Measurements from ENCODE around the gene RPS6KB2. TPM values are rescaled to one million over a fixed set of nuclear protein-coding genes. Genes with fewer than 3 reads are reported as not detected.
A peak's percentile ranks its signal among the peaks of the same experiment; 100 is the strongest.

The RPS6KB2 gene
- total and polyA plus RNA-seq, 2 of the 4 experiments (the other 2 are of a cell fraction): 50.7 to 58.4 TPM

DNA sequence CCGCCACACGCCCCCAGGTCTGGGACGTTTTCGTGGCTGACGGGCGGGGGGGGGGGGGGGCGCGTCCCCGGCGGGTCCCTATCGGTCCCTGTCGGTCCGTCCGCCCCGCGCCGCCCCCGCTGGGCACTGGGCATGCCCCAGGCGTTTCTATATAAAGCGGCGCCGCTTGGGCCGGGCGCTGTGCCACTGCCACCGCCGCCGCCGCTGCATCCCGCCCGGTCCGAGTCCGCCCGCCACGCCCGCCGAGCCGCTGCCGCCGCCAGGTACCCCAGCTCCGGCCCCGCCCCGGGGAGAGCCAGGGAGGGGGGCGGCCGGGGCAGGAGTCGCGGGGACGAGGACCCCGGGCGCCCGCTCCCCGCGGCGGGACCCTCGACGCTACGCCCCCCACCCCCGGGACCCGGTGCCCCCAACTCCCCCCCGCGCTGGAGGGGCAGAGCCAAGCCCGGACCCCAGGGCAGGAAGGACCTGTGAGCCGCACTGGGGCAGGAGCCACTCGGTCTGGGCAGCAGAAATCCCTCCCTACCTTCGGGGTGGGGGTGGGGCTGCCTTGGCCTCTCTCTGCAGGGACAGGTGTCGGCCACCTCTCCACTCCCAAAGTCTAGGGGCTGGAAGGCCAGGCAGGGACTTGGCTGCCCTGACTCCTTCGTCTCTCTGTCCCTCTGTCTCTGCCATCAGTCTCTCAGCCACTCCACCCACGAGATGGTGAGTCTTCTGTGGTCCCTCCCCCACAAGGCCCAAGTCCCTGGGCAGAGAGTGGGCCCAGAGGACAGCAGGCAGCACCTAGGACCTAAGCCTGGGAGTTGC, 12.6 kb upstream of the RPS6KB2 start, which contains the start of gene CARNS1:
Gene CARNS1 (plus strand): TSS at position 178 of the 804 bp plus-strand sequence. CDS start 522 bp downstream, at position 700.
- no peak for TF ChIP-seq SMC3 (IDR thresholded peaks at IDR 0.05; ENCODE audit: low read depth, low read length)
- TF ChIP-seq NFE2L2 (IDR thresholded peaks at IDR 0.05; ENCODE audit: low read depth, low read length): no peak
- TF ChIP-seq, protein P1, sequence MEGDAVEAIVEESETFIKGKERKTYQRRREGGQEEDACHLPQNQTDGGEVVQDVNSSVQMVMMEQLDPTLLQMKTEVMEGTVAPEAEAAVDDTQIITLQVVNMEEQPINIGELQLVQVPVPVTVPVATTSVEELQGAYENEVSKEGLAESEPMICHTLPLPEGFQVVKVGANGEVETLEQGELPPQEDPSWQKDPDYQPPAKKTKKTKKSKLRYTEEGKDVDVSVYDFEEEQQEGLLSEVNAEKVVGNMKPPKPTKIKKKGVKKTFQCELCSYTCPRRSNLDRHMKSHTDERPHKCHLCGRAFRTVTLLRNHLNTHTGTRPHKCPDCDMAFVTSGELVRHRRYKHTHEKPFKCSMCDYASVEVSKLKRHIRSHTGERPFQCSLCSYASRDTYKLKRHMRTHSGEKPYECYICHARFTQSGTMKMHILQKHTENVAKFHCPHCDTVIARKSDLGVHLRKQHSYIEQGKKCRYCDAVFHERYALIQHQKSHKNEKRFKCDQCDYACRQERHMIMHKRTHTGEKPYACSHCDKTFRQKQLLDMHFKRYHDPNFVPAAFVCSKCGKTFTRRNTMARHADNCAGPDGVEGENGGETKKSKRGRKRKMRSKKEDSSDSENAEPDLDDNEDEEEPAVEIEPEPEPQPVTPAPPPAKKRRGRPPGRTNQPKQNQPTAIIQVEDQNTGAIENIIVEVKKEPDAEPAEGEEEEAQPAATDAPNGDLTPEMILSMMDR (conservative IDR thresholded peaks at IDR 0.05; ENCODE audit: low read depth, low read length): no peak
- no peak for TF ChIP-seq MAFK (IDR thresholded peaks at IDR 0.05; ENCODE audit: low read depth, low read length)
- TF ChIP-seq BHLHE40 (IDR thresholded peaks at IDR 0.05; ENCODE audit: low read depth, low read length): no peak
- no peak for TF ChIP-seq MAZ (IDR thresholded peaks at IDR 0.05; ENCODE audit: borderline replicate concordance, low read depth, low read length)
- H3K56ac ChIP-seq (ENCODE audit: extremely low read depth, insufficient read depth, low read length): no peak within 1 kb of the TSS
- H3K23ac ChIP-seq (ENCODE audit: low read depth, low read length): no peak within 1 kb of the TSS
- H3K4ac ChIP-seq (ENCODE audit: low read depth, low read length): no peak within 1 kb of the TSS
- H3K36me3 ChIP-seq (ENCODE audit: control insufficient read depth, insufficient read depth, low read length): no peaks in the 10 kb centered on the region
- dilution Hi-C loops (cut with HindIII; ENCODE audit: low sequenced_read_pairs, unreplicated experiment): no loop called here
- POLR2A ChIA-PET (ENCODE audit: unreplicated experiment): no interaction called here
- intact Hi-C loops (cut with micrococcal nuclease): no loop called here
- H3K9me3 ChIP-seq (ENCODE audit: control insufficient read depth, insufficient read depth, low read length): no peaks in the 10 kb centered on the region
- WGBS, 2 experiments (ENCODE audit: extremely low coverage in 2 of 2, insufficient read length in 1 of 2): 2% methylated on average over 11 of the region's 67 CpGs; no CpG with 5 or more reads in 1 of the 2 experiments
- H4K91ac ChIP-seq (ENCODE audit: insufficient read depth, low read depth, low read length): no peak within 1 kb of the TSS
- no peak within 1 kb of the TSS for H3K27ac ChIP-seq (ENCODE audit: insufficient read depth, low read length)
- BruUV-seq (replicated peaks): no TSS peak
- no peak within 1 kb of the TSS for H2BK15ac ChIP-seq (ENCODE audit: low read depth, low read length)
- no peak within 1 kb of the TSS for H3K18ac ChIP-seq (ENCODE audit: low read depth, low read length)
- no peak within 1 kb of the TSS for H2BK5ac ChIP-seq (ENCODE audit: low read depth, low read length, poor library complexity, severe bottlenecking)
- H2BK120ac ChIP-seq (ENCODE audit: low read depth, low read length): no peak within 1 kb of the TSS
- no peak within 1 kb of the TSS for H3K9ac ChIP-seq (ENCODE audit: low read depth, low read length)
- no peaks in the 10 kb centered on the region for H4K20me1 ChIP-seq (ENCODE audit: insufficient read depth, low read length)
- DNase-seq (no peak), ATAC-seq (ENCODE audit: low read depth) (peak; percentile 12; the same call in 1 of the 2 replicates)
- H2AFZ ChIP-seq (replicated peaks; ENCODE audit: low read length, poor library complexity): peak within 1 kb of the TSS; percentile 72
- no peak within 1 kb of the TSS for H2AK5ac ChIP-seq (ENCODE audit: low read depth, low read length)
- no peak within 1 kb of the TSS for H4K8ac ChIP-seq (ENCODE audit: low read depth in 2 of 2, low read length in 2 of 2)
- in situ Hi-C loops (cut with MboI; ENCODE audit: low sequenced_read_pairs): no loop called here
- no peak within 1 kb of the TSS for H3K4me3 ChIP-seq (ENCODE audit: insufficient read depth, low read depth, low read length)
- peaks cover 5% of the 10 kb centered on the region; the same call in 1 of the 2 replicates for H3K4me1 ChIP-seq (ENCODE audit: control insufficient read depth, insufficient read depth, low read length)
- peaks cover 29% of the 10 kb centered on the region for H3K27me3 ChIP-seq (ENCODE audit: control insufficient read depth, insufficient read depth, low read length)
- H2BK20ac ChIP-seq (ENCODE audit: low read depth, low read length): no peak within 1 kb of the TSS
- no peaks in the 10 kb centered on the region for H3K79me1 ChIP-seq (ENCODE audit: low read depth in 1 of 2, low read length in 2 of 2)
- peak within 1 kb of the TSS; percentile 20; the same call in 1 of the 2 replicates for H3K4me2 ChIP-seq (ENCODE audit: low read depth, low read length)
- H3K14ac ChIP-seq (replicated peaks; ENCODE audit: low read depth, low read length): no peak within 1 kb of the TSS
- CTCF ChIA-PET: no interaction called here
- no peak within 1 kb of the TSS for H4K5ac ChIP-seq (ENCODE audit: low read depth, low read length)
- no peaks in the 10 kb centered on the region for H3K9me1 ChIP-seq (ENCODE audit: insufficient read depth, low read length)
- peak within 1 kb of the TSS; percentile 61 for H2AK9ac ChIP-seq (replicated peaks; ENCODE audit: low read depth, low read length, poor library complexity)
